Ishikawa (cell line): ENCODE data around the gene DSPP.

ENCODE experiments used
- CEBPB ChIP-seq: IDR thresholded peaks from 2 replicates; pipeline ENCODE4 v1.6.1; 2012
- CREB1 ChIP-seq: IDR thresholded peaks from 2 replicates; pipeline ENCODE4 v1.6.1; 2012; ENCODE audit warnings: low read depth
- EGR1 ChIP-seq: IDR thresholded peaks from 2 replicates; pipeline ENCODE4 v1.6.1; 2012
- EP300 ChIP-seq: IDR thresholded peaks from 2 replicates; pipeline ENCODE4 v1.6.1; 2012; ENCODE audit warnings: borderline replicate concordance
- FOXM1 ChIP-seq: IDR thresholded peaks from 2 replicates; pipeline ENCODE4 v1.6.1; 2012; ENCODE audit warnings: low read depth, borderline replicate concordance
- NFIC ChIP-seq: IDR thresholded peaks from 2 replicates; pipeline ENCODE4 v1.6.1; 2012
- RAD21 ChIP-seq: IDR thresholded peaks from 2 replicates; pipeline ENCODE4 v1.6.1; 2012; ENCODE audit warnings: low read depth
- TAF1 ChIP-seq: IDR thresholded peaks from 2 replicates; pipeline ENCODE4 v1.6.1; 2012; ENCODE audit warnings: low read depth, mild to moderate bottlenecking
- TCF12 ChIP-seq: IDR thresholded peaks from 2 replicates; pipeline ENCODE4 v1.6.1; 2012; ENCODE audit warnings: low read depth
- TEAD4 ChIP-seq: IDR thresholded peaks from 2 replicates; pipeline ENCODE4 v1.6.1; 2012
- YY1 ChIP-seq: IDR thresholded peaks from 2 replicates; pipeline ENCODE4 v1.6.1; 2012; ENCODE audit warnings: low read depth
- ZBTB7A ChIP-seq: IDR thresholded peaks from 2 replicates; pipeline ENCODE4 v1.6.1; 2012; ENCODE audit warnings: low read depth
- TF ChIP-seq, protein P1 (sequence below): IDR thresholded peaks from 2 replicates; pipeline ENCODE4 v1.6.1; 2012
- TF ChIP-seq, protein P2 (sequence below): IDR thresholded peaks from 2 replicates; pipeline ENCODE4 v1.6.1; 2012
- TF ChIP-seq, protein P3 (sequence below): IDR thresholded peaks from 2 replicates; pipeline ENCODE4 v1.6.1; 2012; ENCODE audit warnings: low read depth, mild to moderate bottlenecking

The DSPP gene

DNA sequence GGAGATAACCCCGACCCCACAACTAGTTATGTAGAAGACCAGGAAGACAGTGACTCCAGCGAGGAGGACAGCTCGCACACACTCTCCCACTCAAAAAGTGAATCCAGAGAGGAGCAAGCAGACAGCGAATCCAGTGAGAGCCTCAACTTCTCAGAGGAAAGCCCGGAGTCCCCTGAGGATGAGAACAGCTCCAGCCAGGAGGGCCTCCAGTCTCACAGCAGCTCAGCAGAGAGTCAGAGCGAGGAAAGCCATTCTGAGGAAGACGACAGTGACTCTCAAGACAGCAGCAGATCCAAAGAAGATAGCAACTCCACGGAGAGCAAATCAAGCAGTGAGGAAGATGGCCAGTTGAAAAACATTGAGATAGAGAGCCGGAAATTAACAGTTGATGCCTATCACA lies 54.5 kb downstream of the DSPP start:
- TF ChIP-seq TAF1 (no peak), NFIC (no peak), TCF12 (no peak), CEBPB (no peak), CREB1 (no peak), RAD21 (no peak), TEAD4 (no peak), YY1 (no peak), EP300 (no peak), ZBTB7A (no peak), EGR1 (no peak), FOXM1 (no peak)
- TF ChIP-seq, protein P1, sequence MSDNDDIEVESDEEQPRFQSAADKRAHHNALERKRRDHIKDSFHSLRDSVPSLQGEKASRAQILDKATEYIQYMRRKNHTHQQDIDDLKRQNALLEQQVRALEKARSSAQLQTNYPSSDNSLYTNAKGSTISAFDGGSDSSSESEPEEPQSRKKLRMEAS = no peak
- TF ChIP-seq, protein P2, sequence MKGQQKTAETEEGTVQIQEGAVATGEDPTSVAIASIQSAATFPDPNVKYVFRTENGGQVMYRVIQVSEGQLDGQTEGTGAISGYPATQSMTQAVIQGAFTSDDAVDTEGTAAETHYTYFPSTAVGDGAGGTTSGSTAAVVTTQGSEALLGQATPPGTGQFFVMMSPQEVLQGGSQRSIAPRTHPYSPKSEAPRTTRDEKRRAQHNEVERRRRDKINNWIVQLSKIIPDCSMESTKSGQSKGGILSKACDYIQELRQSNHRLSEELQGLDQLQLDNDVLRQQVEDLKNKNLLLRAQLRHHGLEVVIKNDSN = no peak
- TF ChIP-seq, protein P3, sequence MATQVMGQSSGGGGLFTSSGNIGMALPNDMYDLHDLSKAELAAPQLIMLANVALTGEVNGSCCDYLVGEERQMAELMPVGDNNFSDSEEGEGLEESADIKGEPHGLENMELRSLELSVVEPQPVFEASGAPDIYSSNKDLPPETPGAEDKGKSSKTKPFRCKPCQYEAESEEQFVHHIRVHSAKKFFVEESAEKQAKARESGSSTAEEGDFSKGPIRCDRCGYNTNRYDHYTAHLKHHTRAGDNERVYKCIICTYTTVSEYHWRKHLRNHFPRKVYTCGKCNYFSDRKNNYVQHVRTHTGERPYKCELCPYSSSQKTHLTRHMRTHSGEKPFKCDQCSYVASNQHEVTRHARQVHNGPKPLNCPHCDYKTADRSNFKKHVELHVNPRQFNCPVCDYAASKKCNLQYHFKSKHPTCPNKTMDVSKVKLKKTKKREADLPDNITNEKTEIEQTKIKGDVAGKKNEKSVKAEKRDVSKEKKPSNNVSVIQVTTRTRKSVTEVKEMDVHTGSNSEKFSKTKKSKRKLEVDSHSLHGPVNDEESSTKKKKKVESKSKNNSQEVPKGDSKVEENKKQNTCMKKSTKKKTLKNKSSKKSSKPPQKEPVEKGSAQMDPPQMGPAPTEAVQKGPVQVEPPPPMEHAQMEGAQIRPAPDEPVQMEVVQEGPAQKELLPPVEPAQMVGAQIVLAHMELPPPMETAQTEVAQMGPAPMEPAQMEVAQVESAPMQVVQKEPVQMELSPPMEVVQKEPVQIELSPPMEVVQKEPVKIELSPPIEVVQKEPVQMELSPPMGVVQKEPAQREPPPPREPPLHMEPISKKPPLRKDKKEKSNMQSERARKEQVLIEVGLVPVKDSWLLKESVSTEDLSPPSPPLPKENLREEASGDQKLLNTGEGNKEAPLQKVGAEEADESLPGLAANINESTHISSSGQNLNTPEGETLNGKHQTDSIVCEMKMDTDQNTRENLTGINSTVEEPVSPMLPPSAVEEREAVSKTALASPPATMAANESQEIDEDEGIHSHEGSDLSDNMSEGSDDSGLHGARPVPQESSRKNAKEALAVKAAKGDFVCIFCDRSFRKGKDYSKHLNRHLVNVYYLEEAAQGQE = no peak
